HCT116 (cell line): ENCODE results near the gene C1QTNF2. TPM values are rescaled to one million over a fixed set of nuclear protein-coding genes. Genes with fewer than 3 reads are reported as not detected.

Experiments used
- ATAC-seq: fragments of 200-7000 bp; cut with Tn5 transposase; 2 replicates; pipeline ENCODE4 v1.9.1; 2020; ENCODE audit warnings: mild to moderate bottlenecking, moderate library complexity
- BruUV-seq: library from RNA; stranded (reverse); fragments of 400-500 nt; replicated peaks from 2 replicates; lab custom pipeline; 2021; lab: Mats Ljungman, UMichigan
- CTCF ChIA-PET: fragments of 300-600 bp; sonication (Branson Sonifier 250); formaldehyde crosslinking; loops from one replicate; lab custom pipeline; 2021; ENCODE audit warnings: antibody characterized with exemption; lab: Charles Lee
- POLR2A ChIA-PET: fragments of 300-600, 350-600 bp; sonication (Branson Sonifier 250); formaldehyde crosslinking; loops from one replicate; lab custom pipeline; 2021; ENCODE audit warnings: antibody characterized with exemption; lab: Charles Lee
- RAD21 ChIA-PET, 2 experiments: fragments of 300-600 bp; sonication (Branson Sonifier 250); formaldehyde crosslinking; loops; one replicate each; lab custom pipeline; 2023; ENCODE audit warnings: low total read pairs in 2 of 2; ENCODE audit not compliant: uncharacterized antibody in 2 of 2, unreplicated experiment in 2 of 2, low non-redundant PET in 1 of 2; lab: Charles Lee
- DNase-seq: peaks from one replicate; pipeline ENCODE4 v3.0.0-alpha.2; 2010; ENCODE audit warnings: low read depth, low spot score
- H2AFZ ChIP-seq: fragments of 200-600 bp; shearing (Covaris generic), sonication (generic); 2 replicates; pipeline ENCODE4 v1.6.1; 2017; ENCODE audit warnings: low read depth, mixed run types, mixed read lengths, antibody characterized with exemption, low read length; ENCODE audit not compliant: poor library complexity, severe bottlenecking
- H3K27ac ChIP-seq: 2 replicates; pipeline ENCODE4 v1.5.1; 2012; ENCODE audit warnings: low read depth, low read length
- H3K27me3 ChIP-seq: fragments of 200-600 bp; sonication (generic); 2 replicates; pipeline ENCODE4 v1.6.1; 2016; ENCODE audit warnings: mixed run types, low read length, mixed read lengths; ENCODE audit not compliant: insufficient read depth
- H3K36me3 ChIP-seq, 2 experiments: fragments of 200-500 bp in 1 of 2; fragments of 200-600 bp in 1 of 2; sonication (Bioruptor generic) in 1 of 2; sonication (generic) in 1 of 2; 2 replicates each; pipeline versions ENCODE4 v1.5.1 to v1.6.1; 2014 to 2016; ENCODE audit warnings: low read length in 2 of 2, inconsistent platforms in 1 of 2, mixed read lengths in 1 of 2, mixed run types in 1 of 2; ENCODE audit not compliant: insufficient read depth in 2 of 2, control insufficient read depth in 1 of 2
- H3K4me1 ChIP-seq, 2 experiments: fragments of 200-600 bp in 1 of 2; sonication (generic) in 1 of 2; 2 replicates each; pipeline versions ENCODE4 v1.5.1 to v1.6.1; 2012 to 2017; ENCODE audit warnings: low read length in 2 of 2, inconsistent platforms in 1 of 2, mild to moderate bottlenecking in 1 of 2, mixed read lengths in 1 of 2, mixed run types in 1 of 2, moderate library complexity in 1 of 2; ENCODE audit not compliant: insufficient read depth in 2 of 2, control insufficient read depth in 1 of 2
- H3K4me2 ChIP-seq: fragments of 200-600 bp; sonication (generic); 2 replicates; pipeline ENCODE4 v1.6.1; 2017; ENCODE audit warnings: mixed run types, low read length, mixed read lengths
- H3K4me3 ChIP-seq, 2 experiments: fragments of 200-600 bp in 1 of 2; sonication (generic) in 1 of 2; replicated peaks in 1 of 2; 2 replicates each; pipeline ENCODE4 v1.5.1; 2011 to 2016; ENCODE audit warnings: low read length in 2 of 2, control low read depth in 1 of 2, low read depth in 1 of 2, mild to moderate bottlenecking in 1 of 2, mixed read lengths in 1 of 2, mixed run types in 1 of 2
- H3K79me2 ChIP-seq: fragments of 200-600 bp; sonication (generic); 2 replicates; pipeline ENCODE4 v1.6.1; 2017; ENCODE audit warnings: mild to moderate bottlenecking, mixed run types, low read length, moderate library complexity, mixed read lengths; ENCODE audit not compliant: insufficient read depth
- H3K9ac ChIP-seq: fragments of 200-600 bp; sonication (generic); 2 replicates; pipeline ENCODE4 v1.6.1; 2016; ENCODE audit warnings: low read length, mixed read lengths
- H3K9me2 ChIP-seq: fragments of 200-600 bp; sonication (generic), shearing (Covaris generic); 2 replicates; pipeline ENCODE4 v1.6.1; 2017; ENCODE audit warnings: mixed run types, mild to moderate bottlenecking, moderate library complexity; ENCODE audit not compliant: insufficient read depth
- H3K9me3 ChIP-seq, 2 experiments: fragments of 200-500 bp in 1 of 2; fragments of 200-600 bp in 1 of 2; sonication (Bioruptor generic) in 1 of 2; sonication (generic) in 1 of 2; 2 replicates each; pipeline ENCODE4 v1.6.1; 2014 to 2017; ENCODE audit warnings: low read length in 2 of 2, mixed read lengths in 2 of 2, inconsistent platforms in 1 of 2, low read depth in 1 of 2, mild to moderate bottlenecking in 1 of 2, mixed run types in 1 of 2, moderate library complexity in 1 of 2; ENCODE audit not compliant: control insufficient read depth in 1 of 2, insufficient read depth in 1 of 2
- H4K20me1 ChIP-seq: fragments of 200-600 bp; sonication (generic), shearing (Covaris generic); 2 replicates; pipeline ENCODE4 v1.6.1; 2017; ENCODE audit warnings: mixed run types, mild to moderate bottlenecking, moderate library complexity; ENCODE audit not compliant: insufficient read depth
- ATF3 ChIP-seq: IDR thresholded peaks from 2 replicates; pipeline ENCODE4 v1.6.1; 2012
- CEBPB ChIP-seq: IDR thresholded peaks from 2 replicates; pipeline ENCODE4 v1.6.1; 2012; ENCODE audit warnings: low read depth
- CTCF ChIP-seq, 3 experiments: fragments of 200-600 bp in 1 of 3; sonication (generic) in 1 of 3; IDR thresholded peaks in 2 of 3; conservative IDR thresholded peaks in 1 of 3; 2 replicates each; pipeline ENCODE4 v1.5.1; 2012 to 2017; ENCODE audit warnings: low read depth in 2 of 3, low read length in 2 of 3, antibody characterized with exemption in 1 of 3, borderline replicate concordance in 1 of 3, control low read depth in 1 of 3, mild to moderate bottlenecking in 1 of 3, mixed read lengths in 1 of 3, mixed run types in 1 of 3, moderate library complexity in 1 of 3; ENCODE audit not compliant: insufficient read depth in 1 of 3
- EGR1 ChIP-seq: IDR thresholded peaks from 2 replicates; pipeline ENCODE4 v1.6.1; 2012; ENCODE audit warnings: low read depth
- EZH2 ChIP-seq: fragments of 200-600 bp; sonication (generic); IDR thresholded peaks from 2 replicates; pipeline ENCODE4 v1.6.1; 2017; ENCODE audit warnings: antibody characterized with exemption, mixed run types
- EZH2phosphoT487 ChIP-seq: fragments of 200-600 bp; IDR thresholded peaks from 2 replicates; pipeline ENCODE4 v1.6.1; 2018; ENCODE audit warnings: antibody characterized with exemption, borderline replicate concordance
- FOSL1 ChIP-seq: IDR thresholded peaks from 2 replicates; pipeline ENCODE4 v1.6.1; 2012; ENCODE audit warnings: low read depth
- JUND ChIP-seq: IDR thresholded peaks from 2 replicates; pipeline ENCODE4 v1.6.1; 2012
- POLR2A ChIP-seq: IDR thresholded peaks from 2 replicates; pipeline ENCODE4 v1.7.0; 2011; ENCODE audit warnings: borderline replicate concordance; ENCODE audit not compliant: insufficient read depth, insufficient read length; ENCODE audit errors: extremely low read depth
- RAD21 ChIP-seq: IDR thresholded peaks from 2 replicates; pipeline ENCODE4 v1.6.1; 2012; ENCODE audit warnings: low read depth, mild to moderate bottlenecking
- REST ChIP-seq: IDR thresholded peaks from 2 replicates; pipeline ENCODE4 v1.6.1; 2012; ENCODE audit warnings: low read depth
- SIN3A ChIP-seq: IDR thresholded peaks from 2 replicates; pipeline ENCODE4 v1.6.1; 2012; ENCODE audit warnings: low read depth
- SP1 ChIP-seq: IDR thresholded peaks from 2 replicates; pipeline ENCODE4 v1.6.1; 2012; ENCODE audit warnings: low read depth
- TCF7L2 ChIP-seq: IDR thresholded peaks from 2 replicates; pipeline ENCODE4 v1.7.0; 2011; ENCODE audit warnings: borderline replicate concordance, inconsistent platforms; ENCODE audit not compliant: insufficient read depth, insufficient read length; ENCODE audit errors: extremely low read depth
- ZBTB33 ChIP-seq: IDR thresholded peaks from 2 replicates; pipeline ENCODE4 v1.6.1; 2011; ENCODE audit warnings: mild to moderate bottlenecking, low read length, moderate library complexity; ENCODE audit not compliant: insufficient replicate concordance; ENCODE audit errors: extremely low read depth
- ZNF274 ChIP-seq: fragments of 200-500 bp; sonication (Bioruptor generic); IDR thresholded peaks from 2 replicates; pipeline ENCODE4 v1.6.1; 2014; ENCODE audit warnings: mild to moderate bottlenecking, low read depth, low read length, inconsistent platforms
- intact Hi-C: fragments of 100-400 bp; cut with micrococcal nuclease; formaldehyde crosslinking; loops from 2 replicates; pipeline ENCODE4 v1.10.0; 2022
- total RNA-seq: library from RNA; stranded (reverse); gene quantifications from one replicate; pipeline ENCODE4 v1.2.1, GENCODE V29; 2021; ENCODE audit not compliant: unreplicated experiment

Gene C1QTNF2
- total RNA-seq, 1 experiment from 2014 or later, result 0.15 TPM

GRCh38 chr5:160378330-160378729, 7.9 kb upstream of the C1QTNF2 start:
- ATAC-seq (no peak), DNase-seq (no peak)
- Histone ChIP-seq H3K4me3 (no peak overlapping the region), H3K27me3 (peaks cover 31% of the 10 kb centered on the region), H2AFZ (no peak overlapping the region), H3K9ac (no peak overlapping the region), H3K4me1 (no peaks in the 10 kb centered on the region), H4K20me1 (no peaks in the 10 kb centered on the region), H3K27ac (no peak overlapping the region), H3K9me2 (no peaks in the 10 kb centered on the region), H3K4me2 (no peak overlapping the region), H3K36me3 (no peaks in the 10 kb centered on the region), H3K79me2 (no peaks in the 10 kb centered on the region), H3K9me3 (no peaks in the 10 kb centered on the region)
- POLR2A ChIA-PET, result no interaction called here
- no TSS peak for BruUV-seq
- CTCF ChIA-PET, result interaction anchor here (1.7 kb wide), 1 partner anchor 13 kb away, joined by 6 read pairs; no protein-coding TSS in a partner anchor
- RAD21 ChIA-PET, result no interaction called here
- intact Hi-C loops, result no loop called here
- TF ChIP-seq ZNF274 (no peak), JUND (no peak), EZH2 (no peak), EGR1 (no peak), TCF7L2 (no peak), ATF3 (no peak), RAD21 (no peak), ZBTB33 (no peak), POLR2A (no peak), SIN3A (no peak), CEBPB (no peak), EZH2phosphoT487 (no peak), REST (no peak), CTCF (IDR thresholded peaks at IDR 0.05 in 2 of 3, conservative IDR thresholded peaks at IDR 0.05 in 1 of 3; ENCODE audit: borderline replicate concordance in 1 of 3, insufficient read depth in 1 of 3, low read depth in 2 of 3, low read length in 2 of 3) (no peak), SP1 (no peak), FOSL1 (no peak)
- TF ChIP-seq, all 23 proteins: peak for 0
